Measurements from ENCODE around the gene AP4M1.

The AP4M1 gene

GRCh38 chr7:100088621-100089457 lies 12.6 kb upstream of the AP4M1 start, which contains the start of gene COPS6:
Gene COPS6 (plus strand): TSS chr7:100088969. CDS start chr7:100088991, 22 bp downstream.
- Histone ChIP-seq H3K9me3 (ENCODE audit: control insufficient read depth, insufficient read depth, low read length) (no peaks in the 10 kb centered on the region), H3K4me1 (ENCODE audit: control insufficient read depth, insufficient read depth, low read length) (peaks cover 3% of the 10 kb centered on the region), H3K4me3 (ENCODE audit: low read depth, low read length) (peak within 1 kb of the TSS; percentile 94), H3K36me3 (ENCODE audit: control insufficient read depth, insufficient read depth, low read length) (peaks cover 33% of the 10 kb centered on the region), H3K9ac (ENCODE audit: low read depth, low read length) (peak within 1 kb of the TSS; percentile 93), H3K27me3 (ENCODE audit: control insufficient read depth, insufficient read depth, low read length) (no peaks in the 10 kb centered on the region)

- Histone ChIP-seq H3K9me3 (ENCODE audit: control insufficient read depth, insufficient read depth, low read length) (no peaks in the 10 kb centered on the region), H3K4me1 (ENCODE audit: control insufficient read depth, insufficient read depth, low read length) (peaks cover 3% of the 10 kb centered on the region), H3K4me3 (ENCODE audit: low read depth, low read length) (peak overlapping the region; percentile 94), H3K27me3 (ENCODE audit: control insufficient read depth, insufficient read depth, low read length) (no peaks in the 10 kb centered on the region), H3K9ac (ENCODE audit: low read depth, low read length) (peak overlapping the region; percentile 93), H3K36me3 (ENCODE audit: control insufficient read depth, insufficient read depth, low read length) (peaks cover 38% of the 10 kb centered on the region)
Observed at GRCh38 chr7:100089458-100090196, 11.8 kb upstream of the AP4M1 start.

- Histone ChIP-seq H3K9me3 (ENCODE audit: control insufficient read depth, insufficient read depth, low read length) (no peaks in the 10 kb centered on the region), H3K36me3 (ENCODE audit: control insufficient read depth, insufficient read depth, low read length) (peaks cover 50% of the 10 kb centered on the region), H3K4me1 (ENCODE audit: control insufficient read depth, insufficient read depth, low read length) (peaks cover 3% of the 10 kb centered on the region), H3K9ac (ENCODE audit: low read depth, low read length) (no peak overlapping the region), H3K4me3 (ENCODE audit: low read depth, low read length) (no peak overlapping the region), H3K27me3 (ENCODE audit: control insufficient read depth, insufficient read depth, low read length) (no peaks in the 10 kb centered on the region)
Observed at GRCh38 chr7:100090527-100091410, 10.7 kb upstream of the AP4M1 start.

- Histone ChIP-seq H3K9ac (ENCODE audit: low read depth, low read length) (no peak overlapping the region), H3K4me3 (ENCODE audit: low read depth, low read length) (no peak overlapping the region), H3K27me3 (ENCODE audit: control insufficient read depth, insufficient read depth, low read length) (no peaks in the 10 kb centered on the region), H3K9me3 (ENCODE audit: control insufficient read depth, insufficient read depth, low read length) (no peaks in the 10 kb centered on the region), H3K36me3 (ENCODE audit: control insufficient read depth, insufficient read depth, low read length) (peaks cover 55% of the 10 kb centered on the region), H3K4me1 (ENCODE audit: control insufficient read depth, insufficient read depth, low read length) (peaks cover 3% of the 10 kb centered on the region)
Observed at GRCh38 chr7:100091411-100092181, 9.8 kb upstream of the AP4M1 start.

- peaks cover 3% of the 10 kb centered on the region for H3K4me1 ChIP-seq (ENCODE audit: control insufficient read depth, insufficient read depth, low read length)
- peaks cover 68% of the 10 kb centered on the region for H3K36me3 ChIP-seq (ENCODE audit: control insufficient read depth, insufficient read depth, low read length)
Observed at GRCh38 chr7:100093054-100093453, 8.4 kb upstream of the AP4M1 start.

GRCh38 chr7:100093498-100093897 lies 7.9 kb upstream of the AP4M1 start:
- Histone ChIP-seq H3K4me1 (ENCODE audit: control insufficient read depth, insufficient read depth, low read length) (peaks cover 3% of the 10 kb centered on the region), H3K9ac (ENCODE audit: low read depth, low read length) (no peak overlapping the region), H3K9me3 (ENCODE audit: control insufficient read depth, insufficient read depth, low read length) (no peaks in the 10 kb centered on the region), H3K36me3 (ENCODE audit: control insufficient read depth, insufficient read depth, low read length) (peaks cover 72% of the 10 kb centered on the region), H3K27me3 (ENCODE audit: control insufficient read depth, insufficient read depth, low read length) (no peaks in the 10 kb centered on the region), H3K4me3 (ENCODE audit: low read depth, low read length) (no peak overlapping the region)

More at GRCh38 chr7:100093054-100093453, 8.4 kb upstream of the AP4M1 start:
- H3K9ac ChIP-seq (ENCODE audit: low read depth, low read length), result no peak overlapping the region
- H3K9me3 ChIP-seq (ENCODE audit: control insufficient read depth, insufficient read depth, low read length), result no peaks in the 10 kb centered on the region
- H3K27me3 ChIP-seq (ENCODE audit: control insufficient read depth, insufficient read depth, low read length), result no peaks in the 10 kb centered on the region
- no peak overlapping the region for H3K4me3 ChIP-seq (ENCODE audit: low read depth, low read length)

GRCh38 chr7:100093925-100094486 lies 7.4 kb upstream of the AP4M1 start:
- Histone ChIP-seq H3K9me3 (ENCODE audit: control insufficient read depth, insufficient read depth, low read length) (no peaks in the 10 kb centered on the region), H3K9ac (ENCODE audit: low read depth, low read length) (no peak overlapping the region), H3K27me3 (ENCODE audit: control insufficient read depth, insufficient read depth, low read length) (no peaks in the 10 kb centered on the region), H3K36me3 (ENCODE audit: control insufficient read depth, insufficient read depth, low read length) (peaks cover 77% of the 10 kb centered on the region), H3K4me1 (ENCODE audit: control insufficient read depth, insufficient read depth, low read length) (peaks cover 3% of the 10 kb centered on the region), H3K4me3 (ENCODE audit: low read depth, low read length) (no peak overlapping the region)

GRCh38 chr7:100095289-100095688 lies 6.2 kb upstream of the AP4M1 start:
- Histone ChIP-seq H3K4me1 (ENCODE audit: control insufficient read depth, insufficient read depth, low read length) (no peaks in the 10 kb centered on the region), H3K9me3 (ENCODE audit: control insufficient read depth, insufficient read depth, low read length) (no peaks in the 10 kb centered on the region), H3K27me3 (ENCODE audit: control insufficient read depth, insufficient read depth, low read length) (no peaks in the 10 kb centered on the region), H3K4me3 (ENCODE audit: low read depth, low read length) (no peak overlapping the region), H3K9ac (ENCODE audit: low read depth, low read length) (no peak overlapping the region), H3K36me3 (ENCODE audit: control insufficient read depth, insufficient read depth, low read length) (peaks cover 87% of the 10 kb centered on the region)

- H3K9ac ChIP-seq (ENCODE audit: low read depth, low read length), result no peak overlapping the region
Observed at GRCh38 chr7:100095704-100096103, 5.7 kb upstream of the AP4M1 start.

GRCh38 chr7:100098913-100099312 lies 2.5 kb upstream of the AP4M1 start:
- H3K4me3 ChIP-seq (ENCODE audit: low read depth, low read length), result no peak overlapping the region
- no peaks in the 10 kb centered on the region for H3K27me3 ChIP-seq (ENCODE audit: control insufficient read depth, insufficient read depth, low read length)
- peaks cover 61% of the 10 kb centered on the region for H3K36me3 ChIP-seq (ENCODE audit: control insufficient read depth, insufficient read depth, low read length)
- H3K9ac ChIP-seq (ENCODE audit: low read depth, low read length), result no peak overlapping the region
- no peaks in the 10 kb centered on the region for H3K9me3 ChIP-seq (ENCODE audit: control insufficient read depth, insufficient read depth, low read length)
- H3K4me1 ChIP-seq (ENCODE audit: control insufficient read depth, insufficient read depth, low read length), result no peaks in the 10 kb centered on the region

More at GRCh38 chr7:100095704-100096103, 5.7 kb upstream of the AP4M1 start:
- no peak overlapping the region for H3K4me3 ChIP-seq (ENCODE audit: low read depth, low read length)
- no peaks in the 10 kb centered on the region for H3K4me1 ChIP-seq (ENCODE audit: control insufficient read depth, insufficient read depth, low read length)
- no peaks in the 10 kb centered on the region for H3K27me3 ChIP-seq (ENCODE audit: control insufficient read depth, insufficient read depth, low read length)
- H3K36me3 ChIP-seq (ENCODE audit: control insufficient read depth, insufficient read depth, low read length), result peaks cover 83% of the 10 kb centered on the region
- H3K9me3 ChIP-seq (ENCODE audit: control insufficient read depth, insufficient read depth, low read length), result no peaks in the 10 kb centered on the region
